K562 (cell line): ENCODE measurements around the gene ENTREP3. TPM values are rescaled to one million over a fixed set of nuclear protein-coding genes. Genes with fewer than 3 reads are reported as not detected.
"Not testable (repeated sequence)": the region's sequence is repeated elsewhere in the genome, so short reads cannot be mapped to it uniquely, and the experiment has no call there.

Source experiments
- ATAC-seq: fragments of 200-7000 bp; cut with Tn5 transposase; 3 replicates; pipeline ENCODE4 v1.9.1; 2020; ENCODE audit warnings: moderate library complexity
- BruUV-seq: library from RNA; stranded (reverse); fragments of 400-500 nt; replicated peaks from 2 replicates; lab custom pipeline; 2021; lab: Mats Ljungman, UMichigan
- CTCF ChIA-PET: fragments of 300-600 bp; formaldehyde crosslinking; extraction: SDS; loops from one replicate; lab custom pipeline; 2021; ENCODE audit warnings: low intra/inter-chr PET ratio; lab: Yijun Ruan, JAX
- POLR2A ChIA-PET: fragments of 300-600, 350-650 bp; sonication (Branson Sonifier 250); formaldehyde crosslinking; extraction: SDS; loops from one replicate; lab custom pipeline; 2021; ENCODE audit warnings: antibody characterized with exemption, inconsistent platforms; lab: Yijun Ruan, JAX
- DNase-seq, 4 experiments: peaks; one replicate each; pipeline versions ENCODE4 v3.0.0 to v3.0.0-alpha.2; 2011 to 2018; ENCODE audit warnings: low spot score in 3 of 4, mixed read lengths in 3 of 4; ENCODE audit errors: extremely low read depth in 1 of 4
- FAIRE-seq: peaks from 2 replicates; lab custom pipeline; 2011; peaks lifted over from hg19 to GRCh38; lab: Jason Lieb, UNC
- H2AFZ ChIP-seq: 2 replicates; pipeline ENCODE4 v1.6.0; 2011; ENCODE audit warnings: low read depth, low read length, control low read depth, inconsistent platforms
- H3K27ac ChIP-seq: fragments of 200-600 bp; 3 replicates; pipeline ENCODE4 v1.8.0; 2011; ENCODE audit warnings: low read depth, mild to moderate bottlenecking, control low read depth, inconsistent platforms, low read length, moderate library complexity, mixed read lengths; ENCODE audit errors: extremely low read depth
- H3K27me3 ChIP-seq, 2 experiments: fragments of 300-600 bp in 1 of 2; 2 replicates in 1 of 2; 3 replicates in 1 of 2; pipeline versions ENCODE4 v1.6.0 to v1.8.0; 2011; ENCODE audit warnings: inconsistent platforms in 2 of 2, low read length in 2 of 2, mild to moderate bottlenecking in 1 of 2, mixed read lengths in 1 of 2, moderate library complexity in 1 of 2; ENCODE audit not compliant: control insufficient read depth in 2 of 2, insufficient read depth in 2 of 2
- H3K36me3 ChIP-seq: fragments of 300-600 bp; 3 replicates; pipeline ENCODE4 v1.8.0; 2011; ENCODE audit warnings: mild to moderate bottlenecking, low read length, inconsistent platforms; ENCODE audit not compliant: control insufficient read depth, insufficient read depth
- H3K4me1 ChIP-seq, 2 experiments: fragments of 200-600 bp in 1 of 2; replicated peaks in 1 of 2; 2 replicates in 1 of 2; 3 replicates in 1 of 2; pipeline versions ENCODE4 v1.5.1 to v1.8.0; 2011; ENCODE audit warnings: inconsistent platforms in 2 of 2, low read length in 2 of 2, mild to moderate bottlenecking in 1 of 2, mixed read lengths in 1 of 2, moderate library complexity in 1 of 2; ENCODE audit not compliant: control insufficient read depth in 2 of 2, insufficient read depth in 2 of 2
- H3K4me2 ChIP-seq: 2 replicates; pipeline ENCODE4 v1.6.1; 2011; ENCODE audit warnings: low read length, control low read depth, inconsistent platforms, mixed read lengths; ENCODE audit not compliant: insufficient read depth
- H3K4me3 ChIP-seq: fragments of 200-600 bp; sonication (generic), shearing (Covaris generic); 2 replicates; pipeline ENCODE4 v1.5.1; 2016; ENCODE audit warnings: control low read depth, inconsistent platforms
- H3K79me2 ChIP-seq: fragments of 200-600 bp; 3 replicates; pipeline ENCODE4 v1.8.0; 2011; ENCODE audit warnings: low read length, inconsistent platforms; ENCODE audit not compliant: control insufficient read depth, insufficient read depth
- H3K9ac ChIP-seq, 2 experiments: 2 replicates each; pipeline versions ENCODE4 v1.6.0 to v1.6.1; 2011; ENCODE audit warnings: low read depth in 2 of 2, low read length in 2 of 2, control low read depth in 1 of 2, inconsistent platforms in 1 of 2, mild to moderate bottlenecking in 1 of 2, mixed read lengths in 1 of 2; ENCODE audit not compliant: insufficient read depth in 1 of 2
- H3K9me1 ChIP-seq: one replicate; pipeline ENCODE4 v1.6.0; 2011; ENCODE audit warnings: inconsistent platforms, mild to moderate bottlenecking, low read length, moderate library complexity; ENCODE audit not compliant: control insufficient read depth, insufficient read depth
- H3K9me3 ChIP-seq: replicated peaks from 2 replicates; pipeline ENCODE4 v1.5.1; 2011; ENCODE audit warnings: low read depth, low read length, inconsistent platforms; ENCODE audit not compliant: control insufficient read depth, insufficient read depth
- H4K20me1 ChIP-seq: replicated peaks from 2 replicates; pipeline ENCODE4 v1.6.1; 2011; ENCODE audit warnings: low read length, inconsistent platforms, mixed read lengths; ENCODE audit not compliant: control insufficient read depth, insufficient read depth
- MAX ChIP-seq: sonication (generic); formaldehyde crosslinking; IDR thresholded peaks from 2 replicates; pipeline ENCODE4 v1.9.0; 2022; ENCODE audit warnings: mild to moderate bottlenecking, missing genetic modification reagents
- POLR2A ChIP-seq: fragments of 450-650 bp; conservative IDR thresholded peaks from 2 replicates; pipeline ENCODE4 v1.6.1; 2016
- POLR2G ChIP-seq: fragments of 200-400 bp; formaldehyde crosslinking; IDR thresholded peaks from 2 replicates; pipeline ENCODE4 v1.6.1; 2017; ENCODE audit warnings: low read depth, mild to moderate bottlenecking, antibody characterized with exemption, low read length, moderate library complexity
- RBFOX2 ChIP-seq: fragments of 200-400 bp; formaldehyde crosslinking; IDR thresholded peaks from 2 replicates; pipeline ENCODE4 v1.6.1; 2017; ENCODE audit warnings: low read depth, mild to moderate bottlenecking, low read length, moderate library complexity
- SAFB ChIP-seq: fragments of 200-400 bp; formaldehyde crosslinking; IDR thresholded peaks from 2 replicates; pipeline ENCODE4 v1.6.1; 2017; ENCODE audit warnings: low read depth, low read length, borderline replicate concordance
- whole genome bisulfite sequencing: fragments of 100-300 bp; shearing (Covaris generic); methylation state at CpG from one replicate; pipeline ENCODE4 v1.1.6; 2016; ENCODE audit warnings: low coverage, mixed read lengths; ENCODE audit not compliant: insufficient coverage; ENCODE audit errors: missing lambda C conversion rate; 5-methylcytosine and 5-hydroxymethylcytosine counted together
- in situ Hi-C: fragments of 300-500 bp; cut with MboI; formaldehyde crosslinking; loops from 4 replicates; pipeline ENCODE4 v1.15.0; 2018; ENCODE audit warnings: inconsistent platforms, mixed read lengths
- intact Hi-C: fragments of 100-400 bp; cut with micrococcal nuclease; formaldehyde crosslinking; loops from 2 replicates; pipeline ENCODE4 v1.14.2; 2022
- polyA plus RNA-seq, 8 experiments: library from polyadenylated mRNA; depleted of rRNA in 4 of 8; stranded (reverse) in 5 of 8; unstranded in 3 of 8; fragments of >200 nt; fragmentation: Nextera tagmentation in 2 of 8; fragmentation: Illumina TruSeq in 1 of 8; extraction: Ambion mirVana in 2 of 8; extraction: Trizol in 1 of 8; gene quantifications; 2 replicates each; pipeline versions ENCODE4 v1.2.1 to v1.2.3, GENCODE V29; 2011 to 2014; ENCODE audit warnings: inconsistent platforms in 1 of 8, missing spikeins in 1 of 8
- total RNA-seq, 7 experiments: library from RNA; depleted of rRNA in 6 of 7; stranded (reverse); fragments of >200 nt in 6 of 7; fragmentation: Illumina TruSeq in 2 of 7; extraction: Trizol in 2 of 7; gene quantifications; 2 replicates each; pipeline versions ENCODE4 v1.2.1 to v1.2.3, GENCODE V29; 2011 to 2021; ENCODE audit warnings: low replicate concordance in 1 of 7

The ENTREP3 gene
- total and polyA plus RNA-seq, 9 of the 15 experiments (the other 6 are each of a cell fraction or from before 2014, with no cell fraction given) = 1.9 to 41.8 (median 5.9) TPM

- peaks cover 66% of the 10 kb centered on the region for H3K36me3 ChIP-seq
- H3K4me1 ChIP-seq = peaks cover 5 to 28% of the 10 kb centered on the region in 2 experiments; a peak in 4 of 5 replicates
- peak overlapping the region in 1 of 2 experiments; percentile 68; a peak in 1 of 4 replicates for H3K9ac ChIP-seq
- FAIRE-seq (no peak), ATAC-seq (no peak), DNase-seq (no peak)
- H3K9me1 ChIP-seq = no peaks in the 10 kb centered on the region
- WGBS = 87% methylated on average over 16 of the region's 17 CpGs
- H4K20me1 ChIP-seq = no peaks in the 10 kb centered on the region
- no peak overlapping the region for H3K4me3 ChIP-seq
- TF ChIP-seq POLR2A (no peak), SAFB (no peak), MAX (no peak), RBFOX2 (0 out of 2 replicates have a peak, but pooled peaks have one; percentile 15), POLR2G (0 out of 2 replicates have a peak, but pooled peaks have one; percentile 24)
- POLR2A ChIA-PET = interaction anchor here (1.1 to 1.3 kb wide), 2 partner anchors 9 to 12 kb away, joined by 3 to 5 read pairs; partner anchors contain the start of gene PKLR
- H3K4me2 ChIP-seq = no peak overlapping the region
- CTCF ChIA-PET = no interaction called here
- no peak overlapping the region for H3K27ac ChIP-seq
- in situ Hi-C loops = no loop called here
- no TSS peak for BruUV-seq
- H3K9me3 ChIP-seq = no peaks in the 10 kb centered on the region
- H2AFZ ChIP-seq = no peak overlapping the region
- no peaks in the 10 kb centered on the region for H3K27me3 ChIP-seq
- intact Hi-C loops = no loop called here
- peaks cover 12% of the 10 kb centered on the region; the same call in 1 of the 3 replicates for H3K79me2 ChIP-seq
Measured at GRCh38 chr1:155293086-155293749, 37.9 kb upstream of the ENTREP3 start.

GRCh38 chr1:155291006-155291405, 35.7 kb upstream of the ENTREP3 start:
- CTCF ChIA-PET = interaction anchor here (0.6 kb wide), 1 partner anchor 47 kb away, joined by 3 read pairs; no protein-coding TSS in a partner anchor
- H3K9ac ChIP-seq = not testable (repeated sequence)
- 92% methylated on average over 10 of the region's 10 CpGs for WGBS

More at GRCh38 chr1:155291006-155291405, 35.7 kb upstream of the ENTREP3 start:
- H3K4me2 ChIP-seq, FAIRE-seq, BruUV-seq, H2AFZ ChIP-seq, H3K27ac ChIP-seq, H3K27me3 ChIP-seq, H3K4me3 ChIP-seq, ATAC-seq, H3K79me2 ChIP-seq, DNase-seq, intact Hi-C loops, in situ Hi-C loops, H3K9me1 ChIP-seq, H3K9me3 ChIP-seq, H4K20me1 ChIP-seq: not testable (repeated sequence)
- Histone ChIP-seq H3K36me3 (peaks cover 59% of the 10 kb centered on the region; the same call in 2 of the 3 replicates), H3K4me1 (peaks cover 0 to 27% of the 10 kb centered on the region in 2 experiments; a peak in 2 of 5 replicates)
- POLR2A ChIA-PET = interaction anchor here (0.8 kb wide), 1 partner anchor 13 kb away, joined by 3 read pairs; no protein-coding TSS in a partner anchor
